ENCODE data around the gene MYO7A.

DNA sequence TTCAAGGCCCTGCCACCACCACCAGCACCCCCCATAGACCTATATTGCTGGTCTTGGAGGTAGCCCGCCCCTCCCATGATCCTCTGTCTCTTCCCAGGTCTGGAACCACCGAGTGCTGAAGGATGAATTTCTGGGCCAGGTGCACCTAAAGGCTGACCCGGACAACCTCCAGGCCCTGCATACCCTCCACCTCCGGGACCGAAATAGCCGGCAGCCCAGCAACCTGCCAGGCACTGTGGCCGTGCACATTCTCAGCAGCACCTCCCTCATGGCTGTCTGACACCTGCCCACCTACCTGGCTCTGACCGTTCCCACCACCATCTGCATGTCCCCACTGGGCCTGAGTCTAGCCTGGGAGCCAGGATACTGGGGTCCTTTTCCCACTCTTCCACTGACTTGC, 4.5 kb upstream of the MYO7A start:
- TF ChIP-seq POLR2A (IDR thresholded peaks at IDR 0.05) (no peak), POLR2AphosphoS5 (IDR thresholded peaks at IDR 0.05) (no peak)
- TF ChIP-seq, protein P1, sequence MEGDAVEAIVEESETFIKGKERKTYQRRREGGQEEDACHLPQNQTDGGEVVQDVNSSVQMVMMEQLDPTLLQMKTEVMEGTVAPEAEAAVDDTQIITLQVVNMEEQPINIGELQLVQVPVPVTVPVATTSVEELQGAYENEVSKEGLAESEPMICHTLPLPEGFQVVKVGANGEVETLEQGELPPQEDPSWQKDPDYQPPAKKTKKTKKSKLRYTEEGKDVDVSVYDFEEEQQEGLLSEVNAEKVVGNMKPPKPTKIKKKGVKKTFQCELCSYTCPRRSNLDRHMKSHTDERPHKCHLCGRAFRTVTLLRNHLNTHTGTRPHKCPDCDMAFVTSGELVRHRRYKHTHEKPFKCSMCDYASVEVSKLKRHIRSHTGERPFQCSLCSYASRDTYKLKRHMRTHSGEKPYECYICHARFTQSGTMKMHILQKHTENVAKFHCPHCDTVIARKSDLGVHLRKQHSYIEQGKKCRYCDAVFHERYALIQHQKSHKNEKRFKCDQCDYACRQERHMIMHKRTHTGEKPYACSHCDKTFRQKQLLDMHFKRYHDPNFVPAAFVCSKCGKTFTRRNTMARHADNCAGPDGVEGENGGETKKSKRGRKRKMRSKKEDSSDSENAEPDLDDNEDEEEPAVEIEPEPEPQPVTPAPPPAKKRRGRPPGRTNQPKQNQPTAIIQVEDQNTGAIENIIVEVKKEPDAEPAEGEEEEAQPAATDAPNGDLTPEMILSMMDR (IDR thresholded peaks at IDR 0.05) = no peak
